Measurements from ENCODE around the gene SGK1.
"Not testable (repeated sequence)": the region's sequence is repeated elsewhere in the genome, so short reads cannot be mapped to it uniquely, and the experiment has no call there.

The SGK1 gene

GRCh38 chr6:134223796-134224420 is 94.0 kb downstream of the SGK1 start:
- no peak for DNase-seq (ENCODE audit: low read depth in 2 of 2)

- no peak for DNase-seq (ENCODE audit: low read depth in 2 of 2)
Observed at GRCh38 chr6:134221250-134221649, 96.7 kb downstream of the SGK1 start.

- no peak for DNase-seq (ENCODE audit: low read depth in 2 of 2)
Observed at GRCh38 chr6:134217798-134218140, 100.1 kb downstream of the SGK1 start.

- no peak for DNase-seq (ENCODE audit: low read depth in 2 of 2)
Observed at GRCh38 chr6:134217105-134217797, 100.7 kb downstream of the SGK1 start.

GRCh38 chr6:134216301-134217010 is 101.5 kb downstream of the SGK1 start:
- DNase-seq (ENCODE audit: low read depth in 2 of 2): no peak

GRCh38 chr6:134213410-134213809 is 104.5 kb downstream of the SGK1 start:
- DNase-seq (ENCODE audit: low read depth in 2 of 2): not testable (repeated sequence)

- DNase-seq (ENCODE audit: low read depth in 2 of 2): no peak
Observed at GRCh38 chr6:134211297-134211696, 106.6 kb downstream of the SGK1 start.

- no peak for DNase-seq (ENCODE audit: low read depth in 2 of 2)
Observed at GRCh38 chr6:134207421-134207820, 110.5 kb downstream of the SGK1 start.

GRCh38 chr6:134205366-134205765 is 112.5 kb downstream of the SGK1 start:
- DNase-seq (ENCODE audit: low read depth in 2 of 2): no peak

- not testable (repeated sequence) for DNase-seq (ENCODE audit: low read depth in 2 of 2)
Observed at GRCh38 chr6:134204759-134205158, 113.2 kb downstream of the SGK1 start.

- DNase-seq (ENCODE audit: low read depth in 2 of 2): no peak
Observed at GRCh38 chr6:134204031-134204430, 113.9 kb downstream of the SGK1 start.

GRCh38 chr6:134201716-134202115 is 116.2 kb downstream of the SGK1 start:
- DNase-seq (ENCODE audit: low read depth in 2 of 2): no peak

GRCh38 chr6:134199848-134200606 is 117.9 kb downstream of the SGK1 start:
- no peak for DNase-seq (ENCODE audit: low read depth in 2 of 2)

GRCh38 chr6:134198093-134198492 is 119.8 kb downstream of the SGK1 start:
- DNase-seq (ENCODE audit: low read depth in 2 of 2): no peak

- not testable (repeated sequence) for DNase-seq (ENCODE audit: low read depth in 2 of 2)
Observed at GRCh38 chr6:134197685-134198084, 120.2 kb downstream of the SGK1 start.

GRCh38 chr6:134196568-134197193 is 121.2 kb downstream of the SGK1 start:
- DNase-seq (ENCODE audit: low read depth in 2 of 2): no peak

GRCh38 chr6:134195985-134196384 is 121.9 kb downstream of the SGK1 start:
- no peak for DNase-seq (ENCODE audit: low read depth in 2 of 2)

GRCh38 chr6:134195164-134195906 is 122.6 kb downstream of the SGK1 start:
- no peak for DNase-seq (ENCODE audit: low read depth in 2 of 2)

- no peak for DNase-seq (ENCODE audit: low read depth in 2 of 2)
Observed at GRCh38 chr6:134193536-134194498, 124.1 kb downstream of the SGK1 start.

- not testable (repeated sequence) for DNase-seq (ENCODE audit: low read depth in 2 of 2)
Observed at GRCh38 chr6:134192609-134193008, 125.3 kb downstream of the SGK1 start.

Measured in activated CD8-positive, alpha-beta memory T cell treated with anti-CD3 and anti-CD28 coated beads for 4 hours (primary cell).